ENCODE data around the gene FBXO28. TPM values are rescaled to one million over a fixed set of nuclear protein-coding genes. Genes with fewer than 3 reads are reported as not detected.

FBXO28 gene
- total RNA-seq, 1 donor from 2014 or later = 40.6 TPM

DNA sequence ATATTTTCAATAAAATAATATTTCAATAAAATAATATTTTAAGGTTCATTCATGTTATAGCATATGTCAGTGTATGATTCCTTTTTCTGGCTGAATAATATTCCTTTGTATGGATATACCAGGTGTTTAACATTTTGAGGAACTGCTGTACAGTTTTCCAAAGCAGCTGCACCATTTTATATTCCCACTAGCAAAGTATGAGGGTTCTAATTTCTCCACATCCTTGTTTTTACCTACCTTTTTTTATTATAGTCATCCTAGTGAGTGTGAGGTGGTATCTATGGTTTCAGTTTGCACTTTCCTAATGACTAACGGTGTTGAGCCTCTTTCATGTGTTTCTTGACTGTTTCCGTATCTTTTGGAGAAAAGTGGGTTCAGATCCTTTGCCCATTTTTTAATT is 74.4 kb downstream of the FBXO28 start:
- Mint-ChIP-seq H3K4me3 (ENCODE audit: unreplicated experiment) (peak overlapping the region; percentile 31), H3K27ac (ENCODE audit: unreplicated experiment) (no peak overlapping the region), H3K36me3 (ENCODE audit: low read depth, unreplicated experiment) (peaks cover 20% of the 10 kb centered on the region), H3K4me1 (ENCODE audit: unreplicated experiment) (peaks cover 7% of the 10 kb centered on the region), H3K9me3 (ENCODE audit: unreplicated experiment) (no peaks in the 10 kb centered on the region), H3K27me3 (ENCODE audit: unreplicated experiment) (peaks cover 6% of the 10 kb centered on the region)
- TF ChIP-seq, protein P1, sequence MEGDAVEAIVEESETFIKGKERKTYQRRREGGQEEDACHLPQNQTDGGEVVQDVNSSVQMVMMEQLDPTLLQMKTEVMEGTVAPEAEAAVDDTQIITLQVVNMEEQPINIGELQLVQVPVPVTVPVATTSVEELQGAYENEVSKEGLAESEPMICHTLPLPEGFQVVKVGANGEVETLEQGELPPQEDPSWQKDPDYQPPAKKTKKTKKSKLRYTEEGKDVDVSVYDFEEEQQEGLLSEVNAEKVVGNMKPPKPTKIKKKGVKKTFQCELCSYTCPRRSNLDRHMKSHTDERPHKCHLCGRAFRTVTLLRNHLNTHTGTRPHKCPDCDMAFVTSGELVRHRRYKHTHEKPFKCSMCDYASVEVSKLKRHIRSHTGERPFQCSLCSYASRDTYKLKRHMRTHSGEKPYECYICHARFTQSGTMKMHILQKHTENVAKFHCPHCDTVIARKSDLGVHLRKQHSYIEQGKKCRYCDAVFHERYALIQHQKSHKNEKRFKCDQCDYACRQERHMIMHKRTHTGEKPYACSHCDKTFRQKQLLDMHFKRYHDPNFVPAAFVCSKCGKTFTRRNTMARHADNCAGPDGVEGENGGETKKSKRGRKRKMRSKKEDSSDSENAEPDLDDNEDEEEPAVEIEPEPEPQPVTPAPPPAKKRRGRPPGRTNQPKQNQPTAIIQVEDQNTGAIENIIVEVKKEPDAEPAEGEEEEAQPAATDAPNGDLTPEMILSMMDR (IDR thresholded peaks at IDR 0.05; ENCODE audit: unreplicated experiment) = no peak
- DNase-seq (ENCODE audit: low spot score) = no peak

DNA sequence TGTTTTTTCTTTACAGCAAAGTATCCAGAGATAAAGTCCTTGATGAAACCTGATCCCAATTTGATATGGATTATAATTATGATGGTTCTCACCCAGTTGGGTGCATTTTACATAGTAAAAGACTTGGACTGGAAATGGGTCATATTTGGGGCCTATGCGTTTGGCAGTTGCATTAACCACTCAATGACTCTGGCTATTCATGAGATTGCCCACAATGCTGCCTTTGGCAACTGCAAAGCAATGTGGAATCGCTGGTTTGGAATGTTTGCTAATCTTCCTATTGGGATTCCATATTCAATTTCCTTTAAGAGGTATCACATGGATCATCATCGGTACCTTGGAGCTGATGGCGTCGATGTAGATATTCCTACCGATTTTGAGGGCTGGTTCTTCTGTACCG is 75.7 kb downstream of the FBXO28 start:
- Mint-ChIP-seq H3K4me3 (ENCODE audit: unreplicated experiment) (no peak overlapping the region), H3K27me3 (ENCODE audit: unreplicated experiment) (peaks cover 7% of the 10 kb centered on the region), H3K36me3 (ENCODE audit: low read depth, unreplicated experiment) (peaks cover 24% of the 10 kb centered on the region), H3K27ac (ENCODE audit: unreplicated experiment) (no peak overlapping the region), H3K9me3 (ENCODE audit: unreplicated experiment) (no peaks in the 10 kb centered on the region), H3K4me1 (ENCODE audit: unreplicated experiment) (peaks cover 7% of the 10 kb centered on the region)
- no peak for DNase-seq (ENCODE audit: low spot score)
- TF ChIP-seq, protein P1 (IDR thresholded peaks at IDR 0.05; ENCODE audit: unreplicated experiment) = no peak

DNA sequence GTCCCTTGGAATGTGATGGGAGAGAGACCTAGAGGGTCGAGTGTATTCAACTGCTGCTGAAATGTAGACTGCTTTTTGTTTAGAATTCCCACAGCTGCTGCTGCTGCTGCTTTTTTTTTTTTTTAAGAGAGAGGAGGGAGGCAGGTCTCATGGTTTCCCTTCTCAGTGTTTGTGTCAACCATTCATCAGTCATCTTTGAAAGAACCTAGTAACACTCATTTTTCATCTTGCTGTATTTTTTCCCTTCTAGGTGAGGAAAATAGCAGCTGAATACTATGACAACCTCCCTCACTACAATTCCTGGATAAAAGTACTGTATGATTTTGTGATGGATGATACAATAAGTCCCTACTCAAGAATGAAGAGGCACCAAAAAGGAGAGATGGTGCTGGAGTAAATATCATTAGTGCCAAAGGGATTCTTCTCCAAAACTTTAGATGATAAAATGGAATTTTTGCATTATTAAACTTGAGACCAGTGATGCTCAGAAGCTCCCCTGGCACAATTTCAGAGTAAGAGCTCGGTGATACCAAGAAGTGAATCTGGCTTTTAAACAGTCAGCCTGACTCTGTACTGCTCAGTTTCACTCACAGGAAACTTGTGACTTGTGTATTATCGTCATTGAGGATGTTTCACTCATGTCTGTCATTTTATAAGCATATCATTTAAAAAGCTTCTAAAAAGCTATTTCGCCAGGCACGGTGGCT is 78.3 kb downstream of the FBXO28 start:
- Mint-ChIP-seq H3K4me3 (ENCODE audit: unreplicated experiment) (no peak overlapping the region), H3K27me3 (ENCODE audit: unreplicated experiment) (peaks cover 5% of the 10 kb centered on the region), H3K27ac (ENCODE audit: unreplicated experiment) (no peak overlapping the region), H3K36me3 (ENCODE audit: low read depth, unreplicated experiment) (peaks cover 24% of the 10 kb centered on the region), H3K9me3 (ENCODE audit: unreplicated experiment) (no peaks in the 10 kb centered on the region), H3K4me1 (ENCODE audit: unreplicated experiment) (no peaks in the 10 kb centered on the region)
- TF ChIP-seq, protein P1 (IDR thresholded peaks at IDR 0.05; ENCODE audit: unreplicated experiment) = no peak
- no peak for DNase-seq (ENCODE audit: low spot score)

DNA sequence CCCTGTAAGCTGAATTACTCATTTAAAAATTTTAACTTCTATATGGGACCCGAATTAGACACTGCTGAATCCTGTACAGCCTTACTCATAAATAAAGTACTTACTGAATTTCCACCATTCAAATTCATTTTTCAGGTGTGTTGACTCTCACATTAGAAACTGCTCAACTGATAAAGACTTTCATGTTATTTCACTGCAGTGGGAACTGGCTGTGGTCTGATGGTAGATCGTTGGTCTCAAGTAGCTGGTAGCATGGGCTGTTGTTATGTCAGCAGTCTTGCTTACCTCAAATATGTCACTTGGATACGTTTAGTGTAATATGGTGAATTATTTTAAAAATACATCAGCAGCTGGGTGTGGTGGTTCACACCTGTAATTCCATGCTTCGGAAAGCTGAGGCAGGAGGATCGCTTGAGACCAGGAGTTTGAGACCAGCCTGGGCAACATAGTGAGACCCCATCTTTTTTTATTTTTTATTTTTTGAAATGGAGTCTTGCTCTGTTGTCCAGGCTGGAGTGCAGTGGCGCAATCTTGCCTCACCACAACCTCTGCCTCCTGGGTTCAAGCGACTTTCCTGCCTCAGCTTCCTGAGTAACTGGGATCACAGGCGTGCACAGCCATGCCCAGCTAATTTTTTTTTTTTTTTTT is 79.5 kb downstream of the FBXO28 start:
- Mint-ChIP-seq H3K27ac (ENCODE audit: unreplicated experiment) (no peak overlapping the region), H3K4me3 (ENCODE audit: unreplicated experiment) (no peak overlapping the region), H3K36me3 (ENCODE audit: low read depth, unreplicated experiment) (peaks cover 24% of the 10 kb centered on the region), H3K4me1 (ENCODE audit: unreplicated experiment) (no peaks in the 10 kb centered on the region), H3K9me3 (ENCODE audit: unreplicated experiment) (no peaks in the 10 kb centered on the region), H3K27me3 (ENCODE audit: unreplicated experiment) (peaks cover 5% of the 10 kb centered on the region)
- no peak for DNase-seq (ENCODE audit: low spot score)
- TF ChIP-seq, protein P1 (IDR thresholded peaks at IDR 0.05; ENCODE audit: unreplicated experiment) = no peak
